Loucy (cell line): ENCODE data around the gene KCNN2.

Source experiments
- EZH2phosphoT487 ChIP-seq: fragments of 200-600 bp; IDR thresholded peaks from 2 replicates; pipeline ENCODE4 v1.6.1; 2018; ENCODE audit warnings: antibody characterized with exemption, mild to moderate bottlenecking, moderate library complexity, borderline replicate concordance
- TF ChIP-seq, protein P1 (sequence below): fragments of 200-600 bp; sonication (generic); conservative IDR thresholded peaks from 2 replicates; pipeline ENCODE4 v1.5.1; 2014; ENCODE audit warnings: mild to moderate bottlenecking, antibody characterized with exemption, low read length

DNA sequence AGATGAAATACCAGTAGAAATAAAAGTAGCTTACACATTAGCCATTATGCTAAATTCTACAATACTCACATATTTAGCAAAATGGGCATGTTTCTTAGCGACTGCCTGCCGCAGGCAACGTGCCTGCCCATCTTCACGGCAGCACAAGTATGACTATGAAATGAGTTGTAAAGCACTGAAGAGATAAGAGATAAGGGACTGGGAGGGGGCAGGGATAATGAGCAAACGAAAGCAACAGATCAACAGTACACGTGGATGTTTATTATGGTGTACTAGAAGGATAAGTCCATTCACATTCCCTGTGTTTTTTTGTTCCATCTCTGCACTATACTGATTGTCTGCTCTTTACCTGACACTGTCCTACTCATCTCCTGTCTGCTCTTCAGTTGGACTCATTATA is 44.1 kb upstream of the KCNN2 start:
- TF ChIP-seq, protein P1, sequence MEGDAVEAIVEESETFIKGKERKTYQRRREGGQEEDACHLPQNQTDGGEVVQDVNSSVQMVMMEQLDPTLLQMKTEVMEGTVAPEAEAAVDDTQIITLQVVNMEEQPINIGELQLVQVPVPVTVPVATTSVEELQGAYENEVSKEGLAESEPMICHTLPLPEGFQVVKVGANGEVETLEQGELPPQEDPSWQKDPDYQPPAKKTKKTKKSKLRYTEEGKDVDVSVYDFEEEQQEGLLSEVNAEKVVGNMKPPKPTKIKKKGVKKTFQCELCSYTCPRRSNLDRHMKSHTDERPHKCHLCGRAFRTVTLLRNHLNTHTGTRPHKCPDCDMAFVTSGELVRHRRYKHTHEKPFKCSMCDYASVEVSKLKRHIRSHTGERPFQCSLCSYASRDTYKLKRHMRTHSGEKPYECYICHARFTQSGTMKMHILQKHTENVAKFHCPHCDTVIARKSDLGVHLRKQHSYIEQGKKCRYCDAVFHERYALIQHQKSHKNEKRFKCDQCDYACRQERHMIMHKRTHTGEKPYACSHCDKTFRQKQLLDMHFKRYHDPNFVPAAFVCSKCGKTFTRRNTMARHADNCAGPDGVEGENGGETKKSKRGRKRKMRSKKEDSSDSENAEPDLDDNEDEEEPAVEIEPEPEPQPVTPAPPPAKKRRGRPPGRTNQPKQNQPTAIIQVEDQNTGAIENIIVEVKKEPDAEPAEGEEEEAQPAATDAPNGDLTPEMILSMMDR = no peak
- TF ChIP-seq EZH2phosphoT487 = no peak
